HEK293 (cell line): Measurements from ENCODE around the gene NOL4L.

Experiments
- CTCF ChIA-PET: fragments of 350-600 bp; formaldehyde crosslinking; extraction: SDS; loops from one replicate; lab custom pipeline; 2021; ENCODE audit warnings: antibody characterized with exemption; lab: Yijun Ruan, JAX
- POLR2A ChIA-PET: fragments of 300-600 bp; formaldehyde crosslinking; extraction: SDS; loops from one replicate; lab custom pipeline; 2020; ENCODE audit warnings: antibody characterized with exemption, inconsistent platforms; lab: Yijun Ruan, JAX
- H3K27ac ChIP-seq: fragments of 200-500 bp; sonication (Bioruptor generic); 2 replicates; pipeline ENCODE4 v1.5.1; 2014; ENCODE audit warnings: low read depth, low read length, control low read depth, inconsistent platforms; ENCODE audit errors: extremely low read depth
- H3K36me3 ChIP-seq, 2 experiments: fragments of 200-500 bp in 1 of 2; sonication (Bioruptor generic) in 1 of 2; 1 replicate in 1 of 2; 2 replicates in 1 of 2; pipeline ENCODE4 v1.5.1; 2014 to 2017; ENCODE audit warnings: inconsistent platforms in 2 of 2, low read length in 2 of 2; ENCODE audit not compliant: control insufficient read depth in 2 of 2, insufficient read depth in 1 of 2
- H3K4me1 ChIP-seq: fragments of 200-500 bp; sonication (Bioruptor generic); 2 replicates; pipeline ENCODE4 v1.5.1; 2014; ENCODE audit warnings: mild to moderate bottlenecking, low read length, inconsistent platforms; ENCODE audit not compliant: control insufficient read depth, insufficient read depth
- H3K4me3 ChIP-seq: 2 replicates; pipeline ENCODE4 v1.5.1; 2011; ENCODE audit warnings: low read depth, mild to moderate bottlenecking, control low read depth, low read length, moderate library complexity
- H3K9me3 ChIP-seq: fragments of 200-500 bp; sonication (Bioruptor generic); 2 replicates; pipeline ENCODE4 v1.5.1; 2014; ENCODE audit warnings: low read depth, low read length, inconsistent platforms; ENCODE audit not compliant: control insufficient read depth, insufficient read depth
- CTCF ChIP-seq: fragments of 450-650 bp; formaldehyde crosslinking; IDR thresholded peaks from 2 replicates; pipeline ENCODE4 v1.5.1; 2016; ENCODE audit warnings: missing biosample characterization, missing genetic modification characterization
- HOXA7 ChIP-seq: sonication (generic); formaldehyde crosslinking; IDR thresholded peaks from 2 replicates; pipeline ENCODE4 v1.8.1; 2022; ENCODE audit warnings: missing genetic modification reagents, borderline replicate concordance
- HOXD13 ChIP-seq: sonication (generic); formaldehyde crosslinking; IDR thresholded peaks from 2 replicates; pipeline ENCODE4 v1.8.0; 2022; ENCODE audit warnings: missing genetic modification reagents, borderline replicate concordance
- PRDM2 ChIP-seq: fragments of 450-650 bp; formaldehyde crosslinking; IDR thresholded peaks from 2 replicates; pipeline ENCODE4 v1.5.1; 2016; ENCODE audit warnings: missing biosample characterization, missing genetic modification characterization, borderline replicate concordance
- YY1 ChIP-seq: fragments of 450-650 bp; formaldehyde crosslinking; IDR thresholded peaks from 2 replicates; pipeline ENCODE4 v1.5.1; 2018; ENCODE audit warnings: missing biosample characterization, missing genetic modification characterization
- ZBTB7A ChIP-seq: fragments of 450-650 bp; formaldehyde crosslinking; IDR thresholded peaks from 2 replicates; pipeline ENCODE4 v1.5.1; 2016; ENCODE audit warnings: low read depth, missing biosample characterization, missing genetic modification characterization
- ZIC2 ChIP-seq: fragments of 450-650 bp; formaldehyde crosslinking; IDR thresholded peaks from 2 replicates; pipeline ENCODE4 v1.5.1; 2016; ENCODE audit warnings: missing biosample characterization, missing genetic modification characterization
- ZNF114 ChIP-seq: fragments of 450-650 bp; formaldehyde crosslinking; IDR thresholded peaks from 2 replicates; pipeline ENCODE4 v1.5.0; 2017; ENCODE audit warnings: missing biosample characterization, missing genetic modification characterization
- ZNF169 ChIP-seq: fragments of 450-650 bp; formaldehyde crosslinking; IDR thresholded peaks from 2 replicates; pipeline ENCODE4 v1.5.1; 2016; ENCODE audit warnings: missing biosample characterization, missing genetic modification characterization
- ZNF280D ChIP-seq: fragments of 450-650 bp; formaldehyde crosslinking; IDR thresholded peaks from 2 replicates; pipeline ENCODE4 v1.5.1; 2016; ENCODE audit warnings: missing biosample characterization, missing genetic modification characterization
- ZNF341 ChIP-seq: fragments of 450-650 bp; formaldehyde crosslinking; IDR thresholded peaks from 2 replicates; pipeline ENCODE4; 2016; ENCODE audit warnings: low read depth, missing biosample characterization, missing genetic modification characterization
- ZNF350 ChIP-seq: fragments of 450-650 bp; formaldehyde crosslinking; IDR thresholded peaks from 2 replicates; pipeline ENCODE4 v1.5.0; 2017; ENCODE audit warnings: missing biosample characterization, mild to moderate bottlenecking, missing genetic modification characterization
- ZNF416 ChIP-seq: fragments of 450-650 bp; formaldehyde crosslinking; IDR thresholded peaks from 2 replicates; pipeline ENCODE4 v1.5.1; 2016; ENCODE audit warnings: missing biosample characterization, missing genetic modification characterization
- ZNF488 ChIP-seq: fragments of 450-650 bp; formaldehyde crosslinking; IDR thresholded peaks from 2 replicates; pipeline ENCODE4 v1.5.1; 2016; ENCODE audit warnings: missing biosample characterization, missing genetic modification characterization
- ZNF514 ChIP-seq: fragments of 450-650 bp; formaldehyde crosslinking; IDR thresholded peaks from 2 replicates; pipeline ENCODE4 v1.5.1; 2016; ENCODE audit warnings: missing biosample characterization, missing genetic modification characterization
- ZNF549 ChIP-seq: fragments of 450-650 bp; IDR thresholded peaks from 2 replicates; pipeline ENCODE4 v1.5.1; 2018; ENCODE audit warnings: missing biosample characterization, missing genetic modification characterization, mild to moderate bottlenecking, inconsistent platforms, moderate library complexity
- ZNF585B ChIP-seq: fragments of 450-650 bp; formaldehyde crosslinking; IDR thresholded peaks from 2 replicates; pipeline ENCODE4 v1.5.1; 2016; ENCODE audit warnings: missing biosample characterization, missing genetic modification characterization
- ZNF621 ChIP-seq: fragments of 450-650 bp; formaldehyde crosslinking; IDR thresholded peaks from 2 replicates; pipeline ENCODE4 v1.5.1; 2017; ENCODE audit warnings: missing biosample characterization, missing genetic modification characterization
- ZNF677 ChIP-seq: fragments of 450-650 bp; IDR thresholded peaks from 2 replicates; pipeline ENCODE4 v1.5.0; 2018; ENCODE audit warnings: missing biosample characterization, mild to moderate bottlenecking, missing genetic modification characterization, moderate library complexity
- ZSCAN18 ChIP-seq: fragments of 450-650 bp; formaldehyde crosslinking; IDR thresholded peaks from 2 replicates; pipeline ENCODE4 v1.5.1; 2016; ENCODE audit warnings: missing biosample characterization, missing genetic modification characterization

The NOL4L gene

GRCh38 chr20:32470025-32470861 lies 114.9 kb downstream of the NOL4L start:
- Histone ChIP-seq H3K4me3 (no peak overlapping the region), H3K36me3 (peaks cover 0 to 28% of the 10 kb centered on the region in 2 experiments; a peak in 1 of 3 replicates), H3K4me1 (peaks cover 4% of the 10 kb centered on the region; the same call in 1 of the 2 replicates), H3K9me3 (no peaks in the 10 kb centered on the region), H3K27ac (no peak overlapping the region)
- CTCF ChIA-PET, result interaction anchor here (0.6 kb wide), 4 partner anchors 30 to 283 kb away, joined by 3 to 4 read pairs (median 4); no protein-coding TSS in a partner anchor
- POLR2A ChIA-PET, result no interaction called here
- TF ChIP-seq ZNF350 (tag by site-specific recombination) (no peak), CTCF (peak; percentile 60; the same call in 1 of the 2 replicates), ZNF488 (tag by site-specific recombination) (no peak)

GRCh38 chr20:32468860-32469259 lies 116.3 kb downstream of the NOL4L start:
- no peak overlapping the region for H3K4me3 ChIP-seq
- POLR2A ChIA-PET, result no interaction called here
- peaks cover 0 to 23% of the 10 kb centered on the region in 2 experiments; a peak in 1 of 3 replicates for H3K36me3 ChIP-seq
- CTCF ChIA-PET, result interaction anchor here (1.0 kb wide), 1 partner anchor 12 kb away, joined by 3 read pairs; no protein-coding TSS in a partner anchor
- no peak for TF ChIP-seq ZNF114 (tag by site-specific recombination)
- TF ChIP-seq ZNF341 (tag by site-specific recombination), result no peak
- TF ChIP-seq ZSCAN18 (tag by site-specific recombination), result no peak
- TF ChIP-seq ZBTB7A (tag by site-specific recombination), result no peak
- no peak for TF ChIP-seq ZIC2 (tag by site-specific recombination)
- no peak for TF ChIP-seq PRDM2 (tag by site-specific recombination)
- TF ChIP-seq ZNF169 (tag by site-specific recombination), result no peak
- TF ChIP-seq ZNF514 (tag by site-specific recombination), result no peak
- no peak for TF ChIP-seq ZNF280D
- no peak for TF ChIP-seq ZNF549 (tag by site-specific recombination)
- TF ChIP-seq YY1 (tag by site-specific recombination), result no peak
- no peak for TF ChIP-seq ZNF621 (tag by site-specific recombination)
- no peak for TF ChIP-seq ZNF416 (tag by site-specific recombination)
- TF ChIP-seq HOXD13, result no peak
- no peak for TF ChIP-seq HOXA7
- no peak for TF ChIP-seq ZNF677 (tag by site-specific recombination)
- TF ChIP-seq ZNF585B (tag by site-specific recombination), result no peak
- H3K4me1 ChIP-seq, result no peaks in the 10 kb centered on the region
- no peaks in the 10 kb centered on the region for H3K9me3 ChIP-seq
- no peak overlapping the region for H3K27ac ChIP-seq
